ENCODE results near the gene FNBP1L.

FNBP1L gene

DNA sequence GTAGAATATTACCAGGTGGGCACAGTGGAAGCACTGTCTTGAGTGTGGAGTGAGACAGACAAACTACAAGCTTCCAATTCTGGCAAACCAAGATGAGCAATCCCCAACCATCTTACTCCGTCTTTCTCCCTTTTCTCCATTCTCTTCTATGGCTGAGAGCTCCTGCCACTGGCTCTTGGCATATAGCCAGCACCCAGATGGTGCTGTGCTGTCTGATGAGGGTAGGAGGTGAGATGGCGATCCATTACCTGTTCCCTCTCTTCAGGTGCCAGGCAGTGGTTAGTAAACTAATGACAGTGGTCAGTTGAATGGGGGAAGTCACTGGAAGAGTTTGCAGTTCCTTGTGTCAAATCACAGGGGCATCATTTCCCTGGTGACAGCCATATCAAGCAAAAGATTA lies 108.4 kb downstream of the FNBP1L start:
- TF ChIP-seq CTCF (IDR thresholded peaks at IDR 0.05) = no peak

- no peak for TF ChIP-seq CTCF (IDR thresholded peaks at IDR 0.05)
These were observed 111.1 kb downstream of the FNBP1L start for GRCh38 chr1:93559045-93559444.

DNA sequence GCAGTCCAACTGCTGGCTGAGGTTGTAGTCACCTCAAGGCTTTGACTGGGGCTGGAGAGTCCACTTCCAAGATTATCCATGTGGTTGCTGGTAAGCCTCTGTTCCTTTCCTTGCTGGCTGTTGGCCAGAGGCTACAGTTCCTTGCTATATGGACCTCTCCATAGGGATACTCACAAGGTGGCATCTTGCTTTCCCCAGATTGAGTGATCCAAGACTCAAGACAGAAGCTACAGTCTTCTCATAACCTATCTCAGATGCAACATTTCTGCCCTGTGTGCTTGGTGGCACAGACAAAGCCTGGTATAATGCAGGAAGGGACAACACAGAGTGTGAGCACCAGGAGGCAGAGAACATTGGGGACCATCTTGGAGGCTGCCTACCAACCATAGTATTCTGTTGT lies 111.8 kb downstream of the FNBP1L start:
- no peak for TF ChIP-seq CTCF (IDR thresholded peaks at IDR 0.05)

DNA sequence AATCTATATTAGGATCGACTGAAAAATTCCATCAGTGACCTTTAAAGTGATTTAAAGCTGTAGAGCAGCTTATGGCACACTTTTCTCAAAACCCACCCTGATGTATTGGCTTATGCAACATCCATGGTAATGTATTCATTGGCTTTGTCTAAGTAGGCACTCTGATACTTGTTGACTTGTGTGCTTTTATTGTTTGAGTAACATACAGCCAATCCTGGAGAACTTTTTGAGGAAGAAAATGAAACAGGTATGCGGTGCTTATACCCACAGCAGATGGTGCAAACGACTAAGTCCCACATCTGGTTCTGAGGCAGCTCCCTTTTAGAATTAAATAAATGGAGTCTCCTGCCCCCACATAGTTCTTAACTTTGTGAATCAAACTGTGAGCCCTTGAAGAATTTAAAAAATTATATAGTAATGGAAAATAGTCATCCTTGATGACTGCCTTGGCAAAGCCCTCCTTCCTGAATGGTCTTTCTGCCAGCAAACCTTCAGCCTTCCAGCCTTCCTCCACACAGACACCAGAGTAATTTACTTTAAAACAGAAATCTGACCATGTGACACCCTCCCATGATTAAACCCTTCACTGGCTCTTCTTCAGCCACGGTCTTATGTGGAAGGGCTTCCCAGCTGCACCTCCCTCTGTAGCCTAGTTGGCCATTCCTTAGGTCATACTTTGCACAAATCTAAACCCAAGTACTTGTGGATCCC lies 117.7 kb downstream of the FNBP1L start:
- TF ChIP-seq CTCF (IDR thresholded peaks at IDR 0.05) = no peak

DNA sequence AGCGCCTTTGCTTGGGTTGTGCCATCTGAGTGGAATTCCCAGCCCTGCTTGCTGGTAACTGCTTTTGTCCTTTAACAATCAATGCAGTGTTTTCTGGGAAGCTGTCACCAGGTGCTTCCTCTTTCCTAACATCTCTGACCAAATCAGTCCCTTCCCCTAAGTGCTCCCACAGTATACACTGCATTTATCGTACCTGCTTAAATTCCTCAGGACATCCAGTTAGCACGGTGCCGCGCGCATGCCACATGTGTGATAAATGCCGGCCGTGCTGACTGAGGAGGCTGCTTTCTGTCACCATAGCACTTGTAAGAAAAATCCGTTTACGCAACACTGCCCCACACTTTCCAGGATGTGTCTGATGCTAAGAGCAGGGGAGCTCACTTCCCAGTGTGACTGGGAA lies 118.3 kb downstream of the FNBP1L start:
- TF ChIP-seq CTCF (IDR thresholded peaks at IDR 0.05) = no peak

GRCh38 chr1:93567255-93567918 lies 119.5 kb downstream of the FNBP1L start:
- TF ChIP-seq CTCF (IDR thresholded peaks at IDR 0.05) = no peak

DNA sequence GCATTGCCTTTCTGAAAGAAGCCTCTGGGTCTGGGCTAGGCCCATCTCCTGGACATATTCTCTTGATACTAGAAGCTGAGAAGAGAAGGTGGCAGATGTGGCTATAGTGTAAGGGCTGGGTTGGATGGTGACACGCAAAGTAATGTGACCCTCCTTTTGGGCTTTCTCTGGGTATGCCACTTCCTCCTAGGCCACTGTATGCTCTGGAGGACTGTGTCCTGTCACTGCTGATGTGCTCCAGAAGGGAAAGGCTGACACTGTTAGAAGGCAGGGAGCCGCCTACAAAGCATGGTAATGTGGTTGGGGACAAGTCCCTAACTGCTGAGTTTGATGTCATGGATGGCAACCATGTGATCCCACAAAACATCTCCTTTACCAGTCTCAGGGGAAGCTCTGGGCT lies 121.6 kb downstream of the FNBP1L start:
- TF ChIP-seq CTCF (IDR thresholded peaks at IDR 0.05) = no peak
